Activated CD4-positive, alpha-beta T cell treated with anti-CD3 and anti-CD28 coated beads, Interleukin-2, amount 10 ng/mL, durations not matched to agents 24 days and 14 days (primary cell): Measurements from ENCODE around the gene EPHB1. TPM values are rescaled to one million over a fixed set of nuclear protein-coding genes. Genes with fewer than 3 reads are reported as not detected.
"Not testable (repeated sequence)": the region's sequence is repeated elsewhere in the genome, so short reads cannot be mapped to it uniquely, and the experiment has no call there.

Experiments used
- DNase-seq: peaks from one replicate; pipeline ENCODE4 v3.0.0; 2022
- H3K27ac Mint-ChIP-seq: one replicate; pipeline ENCODE4 v1.8.0; 2022; ENCODE audit warnings: mild to moderate bottlenecking, mixed read lengths
- H3K27me3 Mint-ChIP-seq: one replicate; pipeline ENCODE4 v1.8.0; 2022; ENCODE audit warnings: mixed read lengths
- H3K36me3 Mint-ChIP-seq: one replicate; pipeline ENCODE4 v1.8.0; 2022; ENCODE audit warnings: low read depth, mild to moderate bottlenecking, mixed read lengths
- H3K4me1 Mint-ChIP-seq: one replicate; pipeline ENCODE4 v1.8.0; 2021; ENCODE audit warnings: mixed read lengths
- H3K4me3 Mint-ChIP-seq: one replicate; pipeline ENCODE4 v1.8.0; 2022; ENCODE audit warnings: mild to moderate bottlenecking, moderate library complexity, mixed read lengths
- H3K9me3 Mint-ChIP-seq: one replicate; pipeline ENCODE4 v1.8.0; 2021; ENCODE audit warnings: mixed read lengths
- intact Hi-C: fragments of 100-400 bp; cut with micrococcal nuclease; formaldehyde crosslinking; loops from one replicate; pipeline ENCODE4 v1.15.1; 2023
- total RNA-seq: library from RNA; stranded (reverse); gene quantifications from 2 replicates; pipeline ENCODE4 v1.2.3, GENCODE V29; 2022

Gene EPHB1
- total RNA-seq, 1 donor from 2014 or later, result 1.6 TPM

DNA sequence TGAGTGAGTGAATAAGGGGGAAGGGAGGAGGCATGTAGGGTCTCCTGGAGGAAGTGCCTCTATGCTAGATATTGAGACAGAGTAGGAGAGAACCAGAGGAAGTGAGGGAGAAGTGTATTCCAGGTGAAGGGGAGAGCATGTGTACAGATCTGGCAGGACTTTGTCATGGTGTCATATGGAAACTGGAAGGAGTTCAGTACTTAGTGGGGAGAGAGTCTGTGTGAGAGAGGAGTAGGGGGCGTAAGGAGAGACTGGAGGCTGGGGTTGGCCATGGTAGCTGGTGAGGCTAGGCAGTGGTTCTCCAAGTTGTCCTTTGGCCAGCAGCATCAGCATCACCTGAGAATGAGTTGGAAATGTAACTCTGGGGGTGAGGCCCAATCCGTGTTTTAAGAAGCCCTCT is 29.6 kb upstream of the EPHB1 start:
- Mint-ChIP-seq H3K9me3 (no peaks in the 10 kb centered on the region), H3K4me3 (no peak overlapping the region), H3K36me3 (no peaks in the 10 kb centered on the region), H3K4me1 (no peaks in the 10 kb centered on the region), H3K27me3 (peaks cover 3% of the 10 kb centered on the region), H3K27ac (no peak overlapping the region)
- intact Hi-C loops, result no loop called here
- no peak for DNase-seq

DNA sequence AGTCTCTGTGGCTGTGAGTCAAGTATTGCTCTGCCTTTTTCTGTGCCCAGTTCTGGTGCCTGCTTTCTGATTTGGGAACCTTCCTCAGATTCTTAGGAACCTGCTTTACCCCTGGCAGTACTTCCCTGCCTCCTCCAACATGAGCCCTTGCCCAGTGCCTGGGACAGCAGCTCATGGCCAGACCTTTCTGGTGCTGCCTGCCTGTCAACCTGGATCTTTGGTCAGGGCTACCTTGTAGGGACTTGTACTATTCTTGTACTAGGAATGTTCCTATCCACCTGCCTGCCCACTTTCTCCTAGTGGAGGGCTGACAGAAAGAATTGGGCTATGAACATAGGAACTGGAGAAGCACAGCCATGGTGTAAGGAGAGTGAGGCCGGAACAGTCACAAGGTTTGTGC is 28.8 kb upstream of the EPHB1 start:
- no peaks in the 10 kb centered on the region for H3K4me1 Mint-ChIP-seq
- H3K9me3 Mint-ChIP-seq, result peaks cover 4% of the 10 kb centered on the region
- no peak overlapping the region for H3K4me3 Mint-ChIP-seq
- DNase-seq, result no peak
- no peaks in the 10 kb centered on the region for H3K36me3 Mint-ChIP-seq
- H3K27me3 Mint-ChIP-seq, result peaks cover 7% of the 10 kb centered on the region
- intact Hi-C loops, result no loop called here
- H3K27ac Mint-ChIP-seq, result no peak overlapping the region

DNA sequence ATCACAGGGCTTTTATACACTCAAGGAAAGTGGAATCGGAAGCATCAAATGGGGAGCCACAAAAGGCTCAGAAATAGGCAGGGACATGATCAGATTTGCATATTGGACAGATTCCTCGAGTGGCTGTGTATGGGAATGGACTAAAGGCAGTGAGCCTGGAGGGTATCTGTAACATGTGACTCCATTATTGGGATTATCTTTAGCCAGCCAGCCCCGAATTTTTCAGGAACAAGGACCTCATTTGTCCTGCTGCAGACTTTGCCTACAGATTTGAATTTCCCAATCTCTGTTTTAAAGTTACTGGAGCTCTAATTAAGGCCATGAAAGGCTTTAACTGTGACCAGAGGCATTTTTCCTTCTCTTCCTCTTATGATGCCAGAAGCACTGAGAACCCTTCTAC is 26.9 kb upstream of the EPHB1 start:
- peaks cover 4% of the 10 kb centered on the region for H3K9me3 Mint-ChIP-seq
- no peak overlapping the region for H3K4me3 Mint-ChIP-seq
- intact Hi-C loops, result no loop called here
- peaks cover 4% of the 10 kb centered on the region for H3K27me3 Mint-ChIP-seq
- DNase-seq, result no peak
- no peaks in the 10 kb centered on the region for H3K4me1 Mint-ChIP-seq
- no peaks in the 10 kb centered on the region for H3K36me3 Mint-ChIP-seq
- no peak overlapping the region for H3K27ac Mint-ChIP-seq

DNA sequence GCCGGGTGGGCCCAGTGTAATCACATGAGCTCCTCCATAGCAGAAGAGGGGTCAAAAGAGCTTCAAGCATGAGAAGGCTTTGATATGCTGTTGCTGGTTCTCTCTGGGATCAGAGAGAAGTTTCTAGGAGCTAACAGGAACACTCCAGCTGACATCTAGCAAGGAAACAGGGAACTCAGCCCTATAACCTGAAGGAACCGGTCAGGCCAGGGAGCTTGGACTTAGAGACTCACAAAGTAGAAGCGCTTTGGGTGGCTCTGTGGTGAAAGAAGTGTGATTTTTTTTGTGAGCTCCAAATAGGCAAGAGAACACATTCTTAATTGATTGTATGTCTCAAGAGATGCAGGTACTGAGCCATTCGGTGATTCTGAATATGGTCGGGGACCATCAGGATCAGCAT is 26.2 kb upstream of the EPHB1 start:
- H3K27me3 Mint-ChIP-seq, result peaks cover 7% of the 10 kb centered on the region

DNA sequence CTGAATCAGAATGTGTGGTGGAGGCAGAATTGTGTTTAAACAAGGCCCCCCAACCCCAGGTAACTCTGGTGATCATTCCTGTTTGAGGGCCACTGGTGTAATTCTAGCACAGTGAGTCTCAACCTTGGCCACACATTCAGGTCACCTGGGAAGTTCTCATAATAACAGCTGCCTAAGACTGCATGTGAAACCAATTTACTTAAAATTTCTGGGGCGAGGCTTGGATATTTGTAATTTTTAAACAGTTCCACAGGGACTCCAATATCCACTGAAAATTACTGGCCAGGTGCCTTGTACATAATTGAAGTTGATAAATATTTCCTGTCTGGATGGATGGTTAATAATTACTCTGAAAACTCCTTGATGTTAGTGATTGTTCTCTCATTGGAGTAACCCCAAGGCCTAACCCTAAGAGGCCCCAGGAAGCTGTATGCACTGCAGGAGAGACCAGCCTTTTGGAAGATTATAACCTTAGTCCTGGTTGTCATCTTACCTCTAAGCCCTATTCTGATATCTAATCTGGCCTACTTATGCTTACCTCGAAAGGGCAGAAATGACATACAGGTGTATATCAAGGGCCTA is 25.7 kb upstream of the EPHB1 start:
- intact Hi-C loops, result no loop called here
- H3K4me3 Mint-ChIP-seq, result no peak overlapping the region
- no peaks in the 10 kb centered on the region for H3K36me3 Mint-ChIP-seq
- H3K9me3 Mint-ChIP-seq, result peaks cover 4% of the 10 kb centered on the region
- peaks cover 7% of the 10 kb centered on the region for H3K27me3 Mint-ChIP-seq
- DNase-seq, result no peak
- H3K27ac Mint-ChIP-seq, result no peak overlapping the region
- no peaks in the 10 kb centered on the region for H3K4me1 Mint-ChIP-seq

More for the DNA sequence above, 26.2 kb upstream of the EPHB1 start:
- Mint-ChIP-seq H3K4me1 (no peaks in the 10 kb centered on the region), H3K4me3 (no peak overlapping the region), H3K27ac (no peak overlapping the region), H3K36me3 (no peaks in the 10 kb centered on the region), H3K9me3 (peaks cover 4% of the 10 kb centered on the region)
- DNase-seq, result no peak
- intact Hi-C loops, result no loop called here

DNA sequence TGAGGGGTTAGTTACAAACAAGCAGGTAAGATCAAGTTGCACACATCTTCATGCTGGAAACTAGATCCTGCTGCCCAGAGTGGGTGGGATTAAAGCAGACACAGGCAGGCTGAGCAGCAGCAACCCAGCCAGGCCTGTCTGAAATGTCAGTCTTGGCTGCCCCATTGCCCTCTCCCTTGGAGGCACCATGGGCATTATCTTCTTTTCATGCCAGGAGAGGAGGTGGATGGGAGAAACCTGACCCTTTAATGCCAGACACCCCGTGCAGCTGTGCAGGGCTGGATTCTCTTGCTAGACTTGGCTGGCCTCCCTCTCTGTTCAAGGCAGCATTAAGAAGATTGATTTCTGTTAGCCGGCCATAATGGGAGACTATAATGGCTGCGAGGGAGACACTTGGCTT is 23.0 kb upstream of the EPHB1 start:
- Mint-ChIP-seq H3K4me3 (no peak overlapping the region), H3K36me3 (no peaks in the 10 kb centered on the region), H3K9me3 (peaks cover 4% of the 10 kb centered on the region), H3K27ac (no peak overlapping the region), H3K27me3 (peaks cover 9% of the 10 kb centered on the region), H3K4me1 (peaks cover 5% of the 10 kb centered on the region)
- no peak for DNase-seq
- intact Hi-C loops, result no loop called here

DNA sequence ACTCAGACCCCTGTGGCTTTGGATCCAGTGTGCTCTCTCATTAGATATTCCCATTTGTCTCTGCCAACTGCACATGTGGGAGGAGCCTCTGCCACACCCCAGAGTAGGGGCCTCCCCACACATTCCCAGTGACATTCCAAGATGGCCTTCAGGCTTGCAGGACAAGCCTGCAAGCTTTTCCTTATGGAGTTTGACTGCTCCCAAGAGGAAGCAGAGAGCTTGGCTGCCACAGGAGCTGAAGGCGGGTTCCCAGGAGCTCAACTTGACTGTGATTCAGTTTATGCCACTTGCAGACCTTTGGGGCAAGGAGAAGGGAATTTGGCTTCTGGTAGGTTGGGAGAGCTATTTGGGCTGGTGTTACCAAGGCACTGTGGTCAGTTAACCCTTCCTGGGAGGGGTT is 22.5 kb upstream of the EPHB1 start:
- Mint-ChIP-seq H3K9me3 (peaks cover 4% of the 10 kb centered on the region), H3K36me3 (no peaks in the 10 kb centered on the region), H3K27me3 (peaks cover 9% of the 10 kb centered on the region), H3K4me1 (peaks cover 8% of the 10 kb centered on the region), H3K4me3 (no peak overlapping the region), H3K27ac (no peak overlapping the region)
- DNase-seq, result no peak
- intact Hi-C loops, result no loop called here

DNA sequence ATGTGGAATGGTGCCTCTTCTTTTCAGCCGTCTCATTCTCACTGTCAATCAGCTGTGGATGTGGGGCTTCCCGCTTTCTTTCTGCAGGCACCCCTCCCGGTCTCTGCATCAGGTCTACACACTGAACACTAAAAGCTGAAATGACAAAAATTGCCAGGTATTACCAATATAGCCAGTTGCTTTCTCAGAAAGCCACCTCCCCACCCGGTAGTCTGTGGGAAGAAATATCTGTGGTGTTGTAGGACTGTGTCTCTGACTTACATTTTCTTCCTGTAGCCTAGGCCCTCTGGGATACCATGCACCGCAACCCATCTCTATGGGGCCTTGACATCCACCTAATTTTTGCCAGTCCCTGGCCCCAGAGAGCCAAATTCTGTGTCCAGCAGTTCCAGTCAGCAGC is 19.2 kb upstream of the EPHB1 start:
- H3K9me3 Mint-ChIP-seq, result peaks cover 4% of the 10 kb centered on the region
- peaks cover 12% of the 10 kb centered on the region for H3K4me1 Mint-ChIP-seq
- no peak for DNase-seq
- intact Hi-C loops, result no loop called here
- no peak overlapping the region for H3K4me3 Mint-ChIP-seq
- H3K27me3 Mint-ChIP-seq, result peaks cover 12% of the 10 kb centered on the region
- H3K27ac Mint-ChIP-seq, result no peak overlapping the region
- H3K36me3 Mint-ChIP-seq, result no peaks in the 10 kb centered on the region

DNA sequence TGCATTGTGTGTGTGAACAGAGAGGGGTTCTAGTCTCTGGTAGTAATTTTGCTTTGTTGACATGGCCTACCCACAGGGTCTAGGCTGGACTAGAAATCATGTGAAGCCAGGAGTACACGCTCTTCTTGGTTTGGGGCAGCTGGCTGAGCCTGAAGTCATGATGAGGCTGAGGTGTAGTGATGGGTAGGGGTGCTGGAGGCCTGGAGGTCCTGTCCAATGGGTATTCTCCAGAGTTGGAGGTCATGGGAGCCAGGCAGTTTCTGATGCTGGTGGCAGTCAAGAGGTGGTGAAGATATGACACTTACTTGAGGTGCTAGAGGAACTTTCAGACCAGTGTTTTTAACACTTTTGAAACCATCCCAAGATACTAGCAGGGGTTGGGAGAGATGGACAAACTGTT is 18.5 kb upstream of the EPHB1 start:
- Mint-ChIP-seq H3K27ac (no peak overlapping the region), H3K4me3 (no peak overlapping the region), H3K9me3 (no peaks in the 10 kb centered on the region), H3K27me3 (peaks cover 8% of the 10 kb centered on the region), H3K36me3 (no peaks in the 10 kb centered on the region), H3K4me1 (peaks cover 12% of the 10 kb centered on the region)
- intact Hi-C loops, result no loop called here
- DNase-seq, result no peak

DNA sequence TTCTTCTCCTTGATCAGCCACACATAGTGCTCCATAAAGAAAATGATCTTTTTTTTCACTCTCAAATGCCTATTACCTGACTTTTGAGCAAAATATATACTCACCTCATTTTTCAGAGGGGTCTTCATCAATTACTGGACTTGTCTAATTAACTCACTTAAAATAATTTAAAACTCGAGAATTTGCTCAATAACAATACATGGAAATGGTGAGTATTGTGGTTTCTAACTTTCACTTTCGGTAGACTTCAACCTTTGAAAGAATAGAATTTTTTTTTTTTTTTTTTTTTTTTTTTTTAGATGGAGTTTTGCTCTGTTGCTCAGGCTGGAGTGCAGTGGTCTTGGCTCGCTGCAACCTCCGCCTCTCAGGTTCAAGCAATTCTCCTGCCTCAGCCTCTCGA is 17.7 kb upstream of the EPHB1 start:
- Mint-ChIP-seq H3K4me1 (peaks cover 12% of the 10 kb centered on the region), H3K4me3 (no peak overlapping the region), H3K27ac (no peak overlapping the region), H3K27me3 (peaks cover 11% of the 10 kb centered on the region), H3K9me3 (no peaks in the 10 kb centered on the region), H3K36me3 (no peaks in the 10 kb centered on the region)
- intact Hi-C loops, result no loop called here
- no peak for DNase-seq

DNA sequence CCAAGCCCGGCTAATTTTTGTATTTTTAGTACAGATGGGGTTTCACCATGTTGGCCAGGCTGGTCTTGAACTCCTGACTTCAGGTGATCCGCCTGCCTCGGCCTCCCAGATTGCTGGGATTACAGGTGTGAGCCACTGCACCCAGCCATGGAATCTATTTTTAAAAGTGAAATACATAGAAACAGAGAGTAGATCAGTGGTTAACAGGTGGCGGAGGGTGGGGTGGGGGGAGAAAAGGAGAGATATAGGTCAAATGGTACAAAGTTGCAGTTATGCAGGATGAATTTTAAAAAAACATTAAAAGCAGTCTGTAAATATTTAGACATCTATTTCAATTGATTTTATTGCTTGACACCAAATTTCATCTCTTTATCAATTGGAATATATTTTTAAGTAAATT is 6.8 kb upstream of the EPHB1 start:
- H3K27me3 Mint-ChIP-seq, result peaks cover 52% of the 10 kb centered on the region
- H3K9me3 Mint-ChIP-seq, H3K4me1 Mint-ChIP-seq: not testable (repeated sequence)

DNA sequence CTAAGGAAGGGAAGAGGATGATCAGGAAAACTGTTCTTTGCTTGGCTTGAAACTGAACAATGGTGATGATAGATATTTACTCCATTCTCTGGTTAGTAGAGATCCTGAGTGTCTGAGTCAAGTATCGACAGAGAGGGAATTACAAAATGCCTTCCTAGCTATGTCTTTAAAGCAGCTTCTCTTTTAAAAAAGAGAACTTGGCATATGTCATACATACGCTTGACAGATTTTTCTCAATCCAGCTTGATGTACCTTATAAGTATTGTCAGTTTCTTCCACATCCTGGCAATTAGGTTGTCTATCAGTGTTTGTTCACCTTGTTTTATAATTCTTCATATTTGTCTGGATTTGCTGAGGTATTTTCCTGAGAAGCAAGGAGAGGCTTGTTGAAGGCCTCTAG is 5.0 kb upstream of the EPHB1 start:
- Mint-ChIP-seq H3K27me3 (peaks cover 56% of the 10 kb centered on the region), H3K4me1 (peaks cover 5% of the 10 kb centered on the region), H3K9me3 (no peaks in the 10 kb centered on the region), H3K36me3 (no peaks in the 10 kb centered on the region), H3K27ac (no peak overlapping the region), H3K4me3 (no peak overlapping the region)
- intact Hi-C loops, result loop anchor here (10.0 kb wide), 1 partner anchor 185 kb away; no protein-coding TSS in a partner anchor
- DNase-seq, result no peak

More for the DNA sequence above, 6.8 kb upstream of the EPHB1 start:
- intact Hi-C loops, H3K4me3 Mint-ChIP-seq, H3K36me3 Mint-ChIP-seq, H3K27ac Mint-ChIP-seq, DNase-seq: not testable (repeated sequence)

DNA sequence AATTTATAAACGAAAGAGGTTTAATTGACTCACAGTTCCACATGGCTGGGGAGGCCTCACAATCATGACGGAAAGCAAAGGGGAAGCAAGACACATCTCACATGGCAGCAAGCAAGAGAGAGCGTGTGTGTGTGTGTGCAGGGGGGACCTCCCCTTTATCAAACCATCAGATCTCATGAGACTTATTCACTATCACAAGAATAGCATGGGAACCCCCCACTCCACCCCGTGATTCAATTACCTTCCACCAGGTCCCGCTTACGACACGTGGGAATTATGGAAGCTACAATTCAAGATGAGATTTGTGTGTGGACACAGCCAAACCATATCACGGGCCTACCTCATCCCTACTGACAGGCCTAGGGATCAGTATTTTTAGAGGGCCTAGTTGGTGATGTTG is 3.1 kb upstream of the EPHB1 start:
- Mint-ChIP-seq H3K36me3 (no peaks in the 10 kb centered on the region), H3K27ac (no peak overlapping the region), H3K27me3 (peaks cover 63% of the 10 kb centered on the region), H3K4me1 (peaks cover 9% of the 10 kb centered on the region), H3K4me3 (no peak overlapping the region), H3K9me3 (no peaks in the 10 kb centered on the region)
- intact Hi-C loops, result loop anchor here (10.0 kb wide), 1 partner anchor 183 kb away; no protein-coding TSS in a partner anchor
- no peak for DNase-seq

DNA sequence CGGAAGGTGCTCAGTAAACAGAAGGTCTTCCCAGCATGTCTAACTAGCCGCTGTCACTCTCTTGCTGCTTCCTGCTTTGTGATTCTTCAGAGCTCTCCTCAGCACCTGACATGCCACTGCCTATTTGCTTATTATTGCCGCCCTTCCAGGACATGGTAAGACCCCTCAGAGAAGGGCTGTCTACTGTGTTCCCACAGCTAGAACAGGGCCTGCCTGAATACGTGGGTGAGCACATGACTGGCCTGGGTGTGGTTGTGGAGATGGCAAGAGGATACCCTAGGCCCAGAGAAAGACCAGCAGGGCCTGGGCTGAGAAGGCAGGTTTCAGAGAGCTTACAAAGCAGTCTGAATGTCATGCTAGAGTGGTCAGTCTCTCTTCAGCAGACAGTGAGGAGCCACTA is 2.4 kb upstream of the EPHB1 start:
- H3K4me3 Mint-ChIP-seq, result no peak overlapping the region
- no peak for DNase-seq
- no peak overlapping the region for H3K27ac Mint-ChIP-seq
- H3K36me3 Mint-ChIP-seq, result no peaks in the 10 kb centered on the region
- H3K4me1 Mint-ChIP-seq, result peaks cover 16% of the 10 kb centered on the region
- peaks cover 64% of the 10 kb centered on the region for H3K27me3 Mint-ChIP-seq
- intact Hi-C loops, result loop anchor here (10.0 kb wide), 1 partner anchor 182 kb away; no protein-coding TSS in a partner anchor
- no peaks in the 10 kb centered on the region for H3K9me3 Mint-ChIP-seq

DNA sequence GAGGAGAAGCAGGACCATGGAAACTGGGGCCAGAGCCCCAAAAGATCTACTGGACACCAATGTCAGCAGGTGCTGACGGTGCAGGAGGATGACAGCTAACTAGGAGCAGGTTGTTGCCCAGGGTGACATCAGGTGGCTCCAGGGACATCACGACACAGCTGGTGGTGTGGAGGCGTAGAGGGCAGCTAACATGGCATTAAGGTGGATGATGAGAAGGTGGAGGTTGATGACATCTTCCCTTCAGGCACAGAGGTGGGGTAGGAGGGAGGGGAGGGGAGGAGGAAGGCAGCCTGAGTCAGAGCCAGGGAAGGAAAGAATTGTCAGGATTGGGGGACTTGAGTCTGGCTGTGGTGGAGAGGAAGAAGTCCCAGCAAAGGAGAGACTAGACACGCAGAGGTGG is 1.5 kb upstream of the EPHB1 start:
- intact Hi-C loops, result loop anchor here (10.0 kb wide), 1 partner anchor 181 kb away; no protein-coding TSS in a partner anchor
- Mint-ChIP-seq H3K27ac (no peak overlapping the region), H3K4me1 (peaks cover 16% of the 10 kb centered on the region), H3K36me3 (no peaks in the 10 kb centered on the region), H3K27me3 (peaks cover 71% of the 10 kb centered on the region), H3K4me3 (no peak overlapping the region), H3K9me3 (no peaks in the 10 kb centered on the region)
- DNase-seq, result no peak
